Sigmoid colon (tissue), 4 donors: Measurements from ENCODE around the gene WHRN.

ENCODE experiments used
- CTCF ChIP-seq, 4 experiments: fragments of 450-650 bp in 3 of 4; fragments of 200-600 bp in 1 of 4; IDR thresholded peaks; one replicate each; pipeline ENCODE4 v1.5.1; 2016 to 2019; ENCODE audit warnings: antibody characterized with exemption in 4 of 4, mild to moderate bottlenecking in 3 of 4, moderate library complexity in 2 of 4
- EP300 ChIP-seq, 4 donors: sonication (generic); formaldehyde crosslinking; IDR thresholded peaks; one replicate each; pipeline ENCODE4 v1.6.1; 2017; ENCODE audit warnings: antibody characterized with exemption in 4 of 4
- POLR2A ChIP-seq, 2 donors: fragments of 450-650 bp; IDR thresholded peaks; one replicate each; pipeline ENCODE4 v1.6.1; 2016; ENCODE audit warnings: antibody characterized with exemption in 2 of 2, mild to moderate bottlenecking in 2 of 2, moderate library complexity in 2 of 2

DNA sequence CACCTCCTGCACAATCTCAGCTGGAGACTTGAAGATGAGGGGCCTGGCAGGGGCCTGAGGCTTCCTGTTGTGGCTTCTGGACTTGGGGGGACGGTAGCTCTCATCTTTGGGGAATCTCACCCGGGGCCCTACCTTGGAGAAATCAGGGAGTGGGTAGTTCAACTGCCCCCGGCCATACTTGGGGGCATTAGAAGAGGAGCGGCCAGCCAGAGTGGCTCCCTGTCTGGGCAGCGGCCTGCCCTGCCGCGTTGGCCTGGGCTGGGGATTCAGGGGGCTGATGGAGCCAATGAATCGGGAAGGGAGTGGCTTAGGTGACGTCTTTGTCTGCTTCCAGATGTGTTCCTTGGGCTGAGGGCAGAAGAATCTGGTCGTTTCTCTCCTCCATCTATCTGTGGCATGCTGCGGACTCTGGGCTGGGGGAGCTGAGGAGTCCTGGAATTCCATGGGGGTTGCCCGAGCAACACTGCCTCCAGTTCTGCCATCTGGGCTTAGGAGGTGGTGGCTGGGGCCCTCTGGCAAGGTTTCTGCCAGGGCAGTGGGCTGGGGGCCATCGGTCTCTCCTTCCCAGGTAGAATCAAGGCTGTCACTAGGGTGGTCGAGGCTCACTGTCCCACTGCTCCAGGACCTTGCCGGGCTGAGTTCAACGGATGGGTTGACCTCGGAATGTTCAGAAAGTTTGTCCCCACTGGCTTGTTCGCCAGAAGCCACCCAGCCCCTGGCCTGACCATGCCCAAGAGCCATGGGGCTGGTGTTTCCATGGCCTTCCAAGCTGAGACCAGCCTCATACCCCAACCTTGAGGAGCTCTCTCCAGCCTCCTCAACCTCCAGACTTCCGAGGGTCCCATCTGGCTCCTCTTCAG is 128.5 kb downstream of the WHRN start:
- TF ChIP-seq POLR2A (IDR thresholded peaks at IDR 0.05): no peak
- TF ChIP-seq CTCF (IDR thresholded peaks at IDR 0.05): no peak
- no peak for TF ChIP-seq EP300 (IDR thresholded peaks at IDR 0.05)
